ENCODE measurements around the gene PSMD4. TPM values are rescaled to one million over a fixed set of nuclear protein-coding genes. Genes with fewer than 3 reads are reported as not detected.

The PSMD4 gene
- total RNA-seq (2021; fragmentation: NEBNext Ultra II Directional; extraction: Animal tissue kit (Norgen Biotek cat#: 25700)) (216 and 226 TPM in 2 replicates), polyA plus RNA-seq (2011; rRNA removed) (284 and 293 TPM in 2 replicates), polyA minus RNA-seq (2011; rRNA and poly(A)+ RNA removed) (230 and 254 TPM in 2 replicates)
- polyA plus RNA-seq (2011; cell fraction: cytosol; rRNA removed): 398 TPM
- 215 TPM for polyA plus RNA-seq (2011; cell fraction: nucleus; rRNA removed)
- 274 to 370 TPM (median 317 TPM) in 4 replicates for polyA plus RNA-seq (2012, experiment 1 of 2)
- 118 TPM for polyA plus RNA-seq (2012, experiment 2 of 2)
- polyA plus RNA-seq (2013, experiment 1 of 2): 147 TPM
- 149 TPM for polyA plus RNA-seq (2013, experiment 2 of 2)
- 86.2 TPM for polyA minus RNA-seq (2011; cell fraction: cytosol; rRNA and poly(A)+ RNA removed)
- polyA minus RNA-seq (2011; cell fraction: nucleus; rRNA and poly(A)+ RNA removed): 63.5 TPM
- long read RNA-seq, experiment 1, transcript PSMD4-202 (10 exons, 1,350 nt): major isoform, 24 of 69 reads
- long read RNA-seq, experiment 1, partial matches to known transcripts: 21 of 69 reads
- long read RNA-seq, experiment 1, other reads (novel, unspliced or antisense): 20 of 69 reads
- long read RNA-seq, experiment 2, transcript PSMD4-201 (10 exons, 1,333 nt): minor isoform, 16 of 284 reads
- long read RNA-seq, experiment 2, transcript PSMD4-202 (10 exons, 1,350 nt): major isoform, 219 of 284 reads
- long read RNA-seq, experiment 2, partial matches to known transcripts: 15 of 284 reads
- long read RNA-seq, experiment 2, other reads (novel, unspliced or antisense): 34 of 284 reads

GRCh38 chr1:151254217-151255213, at the start of gene PSMD4:
Gene PSMD4 (plus strand): TSS chr1:151254734. CDS start chr1:151254783, 49 bp downstream.
- Histone ChIP-seq H3K56ac (replicated peaks; ENCODE audit: insufficient read length, low read depth, low read length) (peak within 1 kb of the TSS; percentile 72), H3K23ac (ENCODE audit: insufficient read length) (no peak within 1 kb of the TSS), H2AK5ac (ENCODE audit: low read depth, low read length) (peak within 1 kb of the TSS; percentile 65; the same call in 1 of the 2 replicates), H3K4ac (replicated peaks; ENCODE audit: insufficient read length, low read depth, low read length) (no peak within 1 kb of the TSS), H3K36me3 (ENCODE audit: control insufficient read depth in 2 of 4, insufficient read depth in 4 of 4, low read length in 3 of 4) (peaks cover 0 to 7% (median 5%) of the 10 kb centered on the region in 4 experiments; a peak in 5 of 8 replicates), H3K4me2 (ENCODE audit: insufficient read depth in 1 of 2, low read depth in 2 of 2, low read length in 2 of 2) (peak within 1 kb of the TSS; percentile 72 to 75), H3K18ac (ENCODE audit: extremely low read depth, low read length) (no peak within 1 kb of the TSS), H4K8ac (ENCODE audit: extremely low read depth, insufficient read depth, low read length) (peak within 1 kb of the TSS; percentile 96), H2BK5ac (ENCODE audit: low read depth, low read length) (peak within 1 kb of the TSS; percentile 67), H3K14ac (ENCODE audit: insufficient read length) (no peak within 1 kb of the TSS), H3K4me3 (ENCODE audit: extremely low read depth in 1 of 4, insufficient read depth in 2 of 4, low read depth in 3 of 4, low read length in 4 of 4) (peak within 1 kb of the TSS; percentile 67 to 92 (median 82)), H3K27ac (ENCODE audit: low read depth, low read length) (peak within 1 kb of the TSS; percentile 80), H3K9me3 (ENCODE audit: insufficient read depth in 2 of 2, low read depth in 1 of 2, low read length in 1 of 2) (no peaks in the 10 kb centered on the region), H3K79me1 (ENCODE audit: low read depth, low read length) (no peaks in the 10 kb centered on the region; the same call in 1 of the 2 replicates), H4K91ac (replicated peaks; ENCODE audit: insufficient read length, low read length) (no peak within 1 kb of the TSS), H2AFZ (ENCODE audit: low read length) (peak within 1 kb of the TSS; percentile 3; the same call in 1 of the 2 replicates), H3K9ac (replicated peaks in 1 of 4; ENCODE audit: extremely low read depth in 1 of 4, low read depth in 3 of 4, low read length in 3 of 4) (peak within 1 kb of the TSS; percentile 82 to 92 (median 84)), H3K79me2 (ENCODE audit: control insufficient read depth in 1 of 2, insufficient read depth in 2 of 2, low read length in 2 of 2) (peaks cover 12 to 46% of the 10 kb centered on the region in 2 experiments; a peak in 3 of 4 replicates), H3K4me1 (replicated peaks in 1 of 4; ENCODE audit: control insufficient read depth in 3 of 4, insufficient read depth in 4 of 4, low read length in 3 of 4) (peaks cover 0 to 1% (median 0%) of the 10 kb centered on the region in 4 experiments; a peak in 1 of 7 replicates), H4K5ac (ENCODE audit: insufficient read length, low read depth, low read length) (no peak within 1 kb of the TSS), H2BK12ac (ENCODE audit: low read depth, low read length) (no peak within 1 kb of the TSS), H2BK120ac (replicated peaks; ENCODE audit: low read depth, low read length) (no peak within 1 kb of the TSS), H2BK20ac (ENCODE audit: low read length) (no peak within 1 kb of the TSS), H3K27me3 (replicated peaks in 1 of 4; ENCODE audit: control insufficient read depth in 3 of 4, extremely low read depth in 1 of 4, insufficient read depth in 3 of 4, low read length in 3 of 4) (no peaks in the 10 kb centered on the region), H3K23me2 (ENCODE audit: low read depth, low read length) (peaks cover 6% of the 10 kb centered on the region), H2BK15ac (ENCODE audit: low read length) (no peak within 1 kb of the TSS), H4K20me1 (replicated peaks in 1 of 2; ENCODE audit: control insufficient read depth in 1 of 2, insufficient read depth in 2 of 2, low read length in 2 of 2) (no peaks in the 10 kb centered on the region)
- 41% methylated on average over 45 of the region's 56 CpGs; no CpG with 5 or more reads in 1 of the 2 experiments for WGBS, 2 experiments (ENCODE audit: extremely low coverage in 1 of 2, insufficient coverage in 1 of 2, insufficient read length in 1 of 2, insufficient replicate concordance in 2 of 2, low coverage in 1 of 2, low lambda C conversion rate in 2 of 2, missing lambda C conversion rate in 1 of 2)
- ChIA-PET CTCF (ENCODE audit: partially characterized antibody) (interaction anchor here (0.8 to 1.3 kb wide), 3 partner anchors 27 to 248 kb away, joined by 3 read pairs; partner anchors contain the start of genes MINDY1 and ZNF687), POLR2A (ENCODE audit: partially characterized antibody) (interaction anchor here (0.6 to 2.9 kb wide), 20 partner anchors 9 to 706 kb away, joined by 3 to 12 read pairs (median 5); partner anchors contain the start of genes C1orf56, LYSMD1, RFX5 and TUFT1)
- peak; percentile 77 for FAIRE-seq
- peak; percentile 94 to 95 for DNase-seq (ENCODE audit: low read depth in 1 of 2, low spot score in 2 of 2)
- TF ChIP-seq MAX (IDR thresholded peaks at IDR 0.05): peak; percentile 54; the same call in 1 of the 2 replicates
- TF ChIP-seq SAP30 (IDR thresholded peaks at IDR 0.05; ENCODE audit: insufficient read depth, insufficient replicate concordance, low read length): no peak
- no peak for TF ChIP-seq MAFK (IDR thresholded peaks at IDR 0.05; ENCODE audit: low read depth, low read length)
- TF ChIP-seq JUND (IDR thresholded peaks at IDR 0.05; ENCODE audit: low read length): no peak
- TF ChIP-seq SIN3A (conservative IDR thresholded peaks at IDR 0.05 in 1 of 2, IDR thresholded peaks at IDR 0.05 in 1 of 2; ENCODE audit: low read depth in 1 of 2, low read length in 2 of 2): peak; percentile 36 to 60; a peak in 1 of 4 replicates
- TF ChIP-seq CBX5 (IDR thresholded peaks at IDR 0.05; ENCODE audit: low read depth, low read length): no peak

Data from H1 (cell line).